Cardiac fibroblast (primary cell): Measurements from ENCODE around the gene ATG4D.
A peak's percentile ranks its signal among the peaks of the same experiment; 100 is the strongest.

Source experiments
- DNase-seq, 2 donors: peaks; one replicate each; pipeline versions ENCODE4 v3.0.0 to v3.0.0-alpha.2; 2010; ENCODE audit warnings: low read depth in 2 of 2
- H3K4me3 ChIP-seq, 2 donors: replicated peaks in 1 of 2; 1 replicate in 1 of 2; 2 replicates in 1 of 2; pipeline ENCODE4 v1.5.1; 2011; ENCODE audit warnings: low read depth in 2 of 2, low read length in 2 of 2, mild to moderate bottlenecking in 2 of 2, moderate library complexity in 1 of 2
- CTCF ChIP-seq: IDR thresholded peaks from one replicate; pipeline ENCODE4 v1.5.1; 2011; ENCODE audit warnings: low read depth, mild to moderate bottlenecking, low read length, inconsistent platforms

Gene ATG4D

DNA sequence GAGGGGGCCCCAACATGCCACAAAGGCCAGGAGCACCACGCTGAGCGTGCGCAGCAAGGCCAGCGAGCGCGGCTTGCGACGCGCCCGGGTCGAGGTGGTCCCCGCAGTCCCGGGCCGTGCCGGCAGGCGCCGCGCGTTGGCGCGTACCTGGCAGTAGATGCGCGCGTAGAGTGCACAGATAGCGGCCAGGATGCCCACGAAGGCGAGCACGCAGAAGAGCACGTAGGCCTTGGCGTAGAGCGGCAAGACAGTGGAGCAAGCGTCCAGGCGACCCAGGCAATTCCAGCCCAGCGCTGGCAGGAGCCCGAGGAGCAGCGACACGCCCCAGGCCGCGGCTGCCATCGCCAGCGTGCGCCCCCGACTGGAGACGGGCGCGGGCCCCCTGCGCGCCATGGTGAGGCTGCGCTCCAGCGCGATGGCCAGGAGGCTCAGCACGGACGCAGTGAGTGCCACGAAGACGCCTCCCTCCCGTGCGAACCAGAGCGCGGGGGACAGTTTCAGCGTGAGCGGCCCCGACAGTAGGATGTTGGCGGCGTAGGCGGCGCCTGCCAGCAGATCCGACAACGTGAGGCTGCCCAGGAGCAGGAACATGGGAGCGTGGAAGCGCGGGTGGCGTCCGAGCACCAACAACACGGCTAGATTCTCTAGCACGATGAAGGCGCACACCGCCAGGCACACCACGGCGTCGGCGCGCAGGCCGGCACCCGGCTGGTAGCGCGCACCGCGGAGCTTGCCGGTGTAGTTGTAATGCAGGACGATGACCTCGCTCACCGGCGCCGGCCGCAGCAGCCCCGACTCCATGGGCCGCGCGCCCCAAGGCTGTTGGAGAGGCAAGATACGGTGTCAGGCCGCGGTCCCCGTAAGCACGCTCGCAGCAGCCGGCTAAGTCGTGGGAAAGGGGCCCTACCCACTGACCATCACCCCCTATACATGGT is 29.2 kb upstream of the ATG4D start:
- DNase-seq: no peak
- no peak overlapping the region for H3K4me3 ChIP-seq
- TF ChIP-seq CTCF: no peak

DNA sequence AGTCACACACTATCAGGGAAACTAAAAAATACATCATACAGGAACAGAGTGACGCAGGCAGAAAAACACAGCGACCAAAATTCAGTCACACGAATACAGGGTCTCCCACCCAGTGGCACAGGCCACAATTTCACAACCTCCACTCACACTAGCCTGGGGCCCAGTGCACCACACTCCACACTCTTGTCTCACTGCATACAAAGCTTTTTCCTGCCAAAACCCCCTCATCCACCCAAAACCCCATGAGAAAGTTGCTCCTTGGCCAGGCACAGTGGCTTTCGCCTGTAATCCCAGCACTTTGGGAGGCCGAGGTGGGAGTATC is 27.7 kb upstream of the ATG4D start:
- TF ChIP-seq CTCF: no peak
- DNase-seq: no peak
- no peak overlapping the region for H3K4me3 ChIP-seq

DNA sequence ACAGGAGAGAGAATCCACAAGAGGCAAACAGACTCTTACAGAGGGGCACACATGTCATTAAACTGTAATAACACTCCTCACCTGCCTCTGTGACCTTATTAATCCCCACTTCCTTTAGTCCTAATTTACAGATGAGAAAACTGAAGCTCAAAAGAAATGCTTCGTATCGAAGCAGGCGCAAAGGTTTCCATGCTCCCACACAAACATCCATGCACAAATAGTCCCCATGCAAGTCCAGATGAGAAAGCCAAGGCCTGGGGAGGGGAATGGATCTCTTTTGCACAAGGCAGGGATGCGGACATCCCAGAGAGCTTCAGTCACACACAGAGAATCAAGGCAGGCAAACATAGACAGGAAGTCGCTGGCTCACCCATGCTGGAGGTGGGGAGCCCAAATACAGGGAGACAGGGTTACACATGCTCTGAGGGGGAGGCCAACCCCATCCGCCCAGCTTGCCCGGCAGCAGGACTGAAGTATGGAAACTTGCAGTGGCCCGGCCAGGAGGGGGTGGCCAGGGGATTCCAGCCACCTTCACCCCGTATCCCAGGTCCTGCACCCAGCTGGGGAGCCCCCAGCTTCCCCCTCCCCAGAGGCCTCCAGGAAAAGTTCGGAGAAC is 26.9 kb upstream of the ATG4D start:
- peak overlapping the region; percentile 46 to 56 for H3K4me3 ChIP-seq
- TF ChIP-seq CTCF: no peak
- DNase-seq: peak in 1 of 2 donors; percentile 19

DNA sequence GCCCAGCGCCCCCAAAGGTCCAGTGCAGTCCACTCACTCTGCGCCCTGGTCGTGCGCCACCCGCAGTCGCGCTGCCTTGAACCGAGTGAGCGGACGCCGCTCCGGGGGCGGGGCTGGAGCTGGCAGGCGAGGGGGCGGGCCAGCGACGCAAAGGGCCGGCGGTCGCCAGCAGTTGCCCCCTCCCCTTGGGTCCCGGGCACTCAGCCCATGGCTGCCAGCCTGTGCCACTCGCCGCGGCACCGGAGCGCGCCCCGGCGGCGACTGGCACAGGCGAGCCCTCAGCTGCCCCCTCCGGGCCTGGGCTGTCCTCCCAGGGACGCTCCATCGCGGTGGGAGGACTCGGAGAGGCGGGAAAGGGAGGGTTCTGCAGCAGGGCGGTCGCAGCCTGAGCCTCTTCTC is 26.3 kb upstream of the ATG4D start, which contains the start of gene S1PR5:
TSS of gene S1PR5 (minus strand) at position 87 of the 399 bp plus-strand sequence. CDS start 2,436 bp downstream, outside the sequence.
- no peak for TF ChIP-seq CTCF
- DNase-seq: no peak
- H3K4me3 ChIP-seq: peak within 1 kb of the TSS; percentile 49 to 56

DNA sequence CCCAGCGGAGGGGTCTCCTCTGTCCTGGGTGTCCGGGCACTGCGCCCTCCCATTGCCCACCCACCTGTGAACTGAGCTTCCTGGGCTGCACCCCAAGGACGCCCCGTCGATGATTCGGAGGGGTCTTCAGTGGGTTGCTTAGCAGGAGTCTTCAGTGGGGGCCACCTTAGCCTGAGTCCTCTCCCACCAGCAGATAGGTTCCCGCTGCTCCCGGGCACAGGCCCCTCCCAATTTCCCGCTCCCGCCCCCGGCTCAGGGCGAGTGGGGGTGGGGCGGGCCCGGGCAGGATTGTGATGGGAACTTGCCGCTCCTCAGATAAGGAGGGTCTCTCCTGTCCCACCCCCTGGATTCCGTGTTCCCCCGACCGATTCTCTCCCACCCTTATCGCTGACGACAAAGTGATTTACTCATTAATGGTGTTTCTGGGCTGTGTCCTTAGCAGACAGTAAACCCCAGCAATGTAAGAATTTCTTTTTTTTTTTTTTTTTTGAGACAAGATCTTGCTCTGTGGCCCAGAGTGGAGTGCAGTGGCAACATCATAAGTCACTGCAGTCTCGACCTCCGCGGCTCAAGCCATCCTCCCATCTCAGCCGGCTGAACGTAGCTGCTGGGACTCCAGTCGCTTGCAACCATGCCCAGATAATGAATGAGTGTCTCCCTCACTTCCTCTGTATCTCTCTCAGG is 25.8 kb upstream of the ATG4D start:
- peak overlapping the region; percentile 49 to 56 for H3K4me3 ChIP-seq
- TF ChIP-seq CTCF: no peak
- peak; percentile 21 to 29 for DNase-seq

DNA sequence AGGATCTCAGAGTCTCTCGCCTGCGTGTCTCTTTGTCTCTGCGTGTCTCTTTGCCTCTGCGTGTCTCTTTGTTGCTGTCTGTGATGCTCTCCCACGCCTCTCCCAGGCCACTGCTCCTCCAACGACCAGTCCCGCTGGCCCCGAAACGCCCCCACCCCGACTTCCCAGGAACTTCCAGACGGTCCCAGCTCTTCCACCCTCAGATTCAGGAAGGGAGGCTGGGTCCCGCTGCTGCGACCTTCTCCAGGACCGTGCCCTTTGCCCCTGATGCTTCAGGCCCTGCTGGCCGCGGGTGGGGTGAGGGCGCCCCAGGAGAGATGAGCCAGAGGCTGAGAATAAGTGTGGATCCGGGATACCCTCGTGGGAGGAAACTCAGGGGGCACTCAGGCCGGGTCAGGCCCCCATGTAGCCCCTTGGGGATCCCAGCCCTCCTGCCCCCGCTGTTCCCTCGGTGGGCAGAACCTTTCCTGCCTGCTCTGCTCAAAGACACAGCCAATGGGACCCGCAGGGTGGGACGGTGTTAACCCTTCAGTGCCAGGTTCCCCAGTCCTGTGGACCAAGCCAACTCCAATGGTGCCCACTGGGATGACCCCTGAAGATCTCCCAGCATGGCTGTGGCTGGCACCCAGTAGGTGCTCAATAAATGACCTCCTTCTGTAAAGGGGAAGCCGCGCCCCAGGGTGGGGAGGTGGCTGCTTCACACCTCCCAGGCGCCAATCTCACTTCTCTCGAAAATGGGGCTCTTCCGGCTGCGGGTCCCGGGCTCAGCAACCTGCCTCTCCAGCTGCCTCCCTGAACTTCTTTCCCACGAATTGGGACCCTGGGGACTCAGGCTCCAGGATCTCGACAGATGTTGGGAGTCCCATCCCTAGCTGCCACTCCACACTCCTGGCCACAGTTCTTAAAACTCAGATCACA is 25.0 kb upstream of the ATG4D start:
- H3K4me3 ChIP-seq: no peak overlapping the region
- no peak for DNase-seq
- no peak for TF ChIP-seq CTCF
